NCI-H2196 treated with DMSO at 0.1 percent for 48 hours (cell line): ENCODE data around the gene EXPH5.

Source experiments
- DNase-seq: peaks from one replicate; lab custom pipeline; 2025; ENCODE audit not compliant: unreplicated experiment; lab: John Stamatoyannopoulos, UW

Gene EXPH5

GRCh38 chr11:108562746-108563581 is 30.6 kb downstream of the EXPH5 start:
- no peak for DNase-seq

DNA sequence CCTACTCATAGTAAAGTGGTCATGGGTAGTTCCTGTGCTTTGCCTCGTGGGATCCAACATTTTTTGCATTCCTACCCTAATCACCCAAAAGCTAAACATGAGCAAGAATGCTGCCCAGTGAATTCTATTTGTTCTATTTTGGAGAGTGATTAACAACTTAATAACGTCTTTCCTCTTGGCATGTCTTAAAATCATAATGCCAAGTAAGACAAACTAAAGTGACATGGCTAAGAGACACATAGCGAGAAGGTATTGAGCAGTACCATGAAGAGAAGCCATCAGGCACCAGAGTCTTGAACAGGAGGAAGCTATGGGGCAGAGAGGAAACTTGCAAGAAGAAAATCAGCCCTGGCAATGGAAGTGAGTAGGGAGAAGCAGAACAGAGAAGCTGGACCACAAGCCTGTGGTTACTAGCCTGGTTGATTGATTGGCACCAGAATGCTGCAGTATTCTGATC is 32.0 kb downstream of the EXPH5 start:
- no peak for DNase-seq

GRCh38 chr11:108559904-108560303 is 33.7 kb downstream of the EXPH5 start:
- no peak for DNase-seq

DNA sequence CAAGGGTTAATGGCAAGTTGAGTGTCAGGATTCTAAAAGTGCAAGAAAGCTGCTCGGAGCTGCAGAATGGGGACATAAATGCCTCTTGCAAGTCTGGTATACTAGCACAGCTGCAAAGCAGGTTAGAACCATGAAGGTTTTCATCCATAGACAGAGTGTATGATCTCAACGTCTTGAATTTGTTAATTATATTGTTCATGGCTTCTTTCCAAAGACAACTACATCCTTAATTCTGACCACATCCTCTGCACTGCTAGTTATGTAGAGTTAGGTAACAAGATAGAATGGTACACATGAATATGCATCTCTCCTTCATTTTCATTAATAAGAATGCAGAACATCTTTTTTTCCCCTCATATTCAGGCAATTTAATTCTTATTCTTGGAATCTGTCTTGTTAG is 34.2 kb downstream of the EXPH5 start:
- no peak for DNase-seq

GRCh38 chr11:108558222-108558621 is 35.3 kb downstream of the EXPH5 start:
- no peak for DNase-seq

DNA sequence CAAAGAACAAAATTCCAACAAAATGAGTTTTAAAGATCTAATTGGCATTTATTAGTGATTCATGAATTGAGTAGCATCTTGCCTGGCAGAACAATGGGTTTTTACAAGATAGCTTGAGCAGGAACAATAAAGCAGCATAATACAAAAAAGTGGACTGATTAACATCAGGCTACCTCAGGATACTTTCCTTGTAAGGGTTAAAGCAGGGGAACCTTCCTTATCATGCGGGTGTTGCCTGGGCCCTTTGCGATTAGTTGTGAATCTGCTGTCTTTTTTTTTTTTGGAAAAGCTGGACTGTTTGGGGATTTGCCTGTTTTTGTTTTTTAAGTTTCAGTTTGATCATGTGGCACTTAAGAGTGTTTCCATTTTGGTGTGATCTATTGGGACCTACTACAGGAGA is 37.5 kb downstream of the EXPH5 start:
- DNase-seq, result no peak

DNA sequence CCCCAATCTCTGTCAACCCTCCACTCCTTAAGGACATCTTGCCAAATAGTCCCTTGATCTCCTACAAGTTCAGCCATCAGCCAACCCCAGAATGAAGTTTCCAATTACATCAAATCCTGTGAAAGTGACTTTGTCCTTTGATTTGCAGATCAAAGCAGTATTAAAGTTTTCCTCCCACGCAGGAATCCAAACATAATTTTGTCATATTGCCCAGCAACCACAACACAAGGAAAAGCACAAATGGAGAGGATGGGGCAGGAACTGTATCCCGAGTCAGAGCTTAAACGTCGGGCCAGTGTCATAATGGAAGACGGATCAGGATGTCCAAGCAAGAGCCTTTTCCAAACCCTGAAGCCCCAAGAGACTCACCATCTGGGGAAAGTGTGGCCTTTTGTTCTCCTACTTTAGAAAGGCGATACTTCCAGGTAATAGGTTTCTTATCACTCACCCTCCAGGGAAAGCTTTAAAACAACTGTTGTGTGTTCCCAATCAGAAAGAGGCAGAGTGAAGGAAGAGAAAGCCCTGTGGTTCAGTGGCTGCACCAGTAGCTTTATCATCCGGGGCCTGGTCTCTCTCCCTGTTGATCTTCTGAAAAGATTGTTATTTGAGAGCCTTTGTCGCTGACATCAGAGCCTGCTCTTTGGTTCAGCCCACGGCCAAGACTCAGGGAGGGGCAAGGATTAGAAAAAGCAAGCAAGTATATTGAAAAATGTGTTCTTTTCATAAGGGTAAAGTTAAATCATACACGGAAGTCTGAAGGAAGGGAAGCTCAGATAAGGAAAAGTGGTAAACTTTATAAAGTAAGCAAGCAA is 41.7 kb downstream of the EXPH5 start:
- DNase-seq, result no peak

DNA sequence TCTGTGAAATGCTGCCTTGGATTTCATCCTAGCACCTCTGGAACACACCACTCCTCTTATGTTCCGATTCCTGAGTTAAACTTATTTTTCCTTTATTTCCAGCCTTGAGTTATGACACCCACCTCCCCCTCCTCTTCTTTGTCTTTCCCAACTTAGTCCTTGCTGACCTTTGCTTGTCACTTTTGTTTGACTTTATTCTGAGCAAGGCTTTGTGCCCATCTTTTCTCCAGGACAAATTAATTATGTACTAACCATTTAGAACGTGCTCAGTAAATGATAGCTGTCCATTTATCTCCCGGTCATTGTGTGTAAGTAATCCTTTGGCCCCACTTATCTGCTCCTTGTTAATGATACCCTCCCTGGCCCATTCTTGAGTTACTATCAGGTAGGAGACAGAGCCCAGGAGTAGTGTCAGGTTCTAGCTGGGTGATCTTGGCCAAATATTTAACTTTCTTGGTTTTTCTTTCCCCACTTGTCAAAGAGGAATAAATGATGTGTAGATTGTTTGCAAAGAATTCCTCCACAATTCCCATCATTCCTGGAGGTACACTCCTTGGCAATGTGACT is 44.2 kb downstream of the EXPH5 start:
- no peak for DNase-seq

DNA sequence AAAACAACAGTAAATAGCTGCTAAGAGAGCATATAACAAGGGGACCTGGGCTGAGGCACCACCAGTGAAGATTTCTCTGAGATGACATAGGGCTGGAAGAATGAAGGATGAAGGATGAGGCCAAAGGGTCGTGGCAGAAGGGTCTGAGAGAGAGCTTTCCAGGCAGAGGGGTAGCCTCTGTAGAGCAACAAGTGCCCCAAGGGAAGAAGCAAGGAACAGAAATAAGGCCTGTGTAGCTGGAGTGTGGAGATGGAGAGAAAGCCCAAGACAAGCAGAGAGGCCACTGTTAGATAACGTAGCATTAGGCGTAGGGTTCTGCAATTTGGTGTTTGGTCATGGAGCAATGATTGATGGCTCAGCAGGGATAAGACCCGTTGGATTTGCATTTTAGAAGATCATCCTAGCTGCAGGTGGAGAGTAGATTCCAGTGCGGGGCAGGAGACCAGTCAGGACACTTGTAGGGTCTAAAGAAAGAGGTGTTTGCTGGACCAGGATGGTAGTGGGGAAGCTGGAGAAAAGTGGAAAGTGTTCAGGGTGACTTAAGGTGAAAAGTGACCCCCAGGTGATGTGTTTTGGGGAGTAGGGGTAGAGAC is 47.6 kb downstream of the EXPH5 start:
- DNase-seq, result no peak

- no peak for DNase-seq
These were observed 50.1 kb downstream of the EXPH5 start for GRCh38 chr11:108543316-108543964.

DNA sequence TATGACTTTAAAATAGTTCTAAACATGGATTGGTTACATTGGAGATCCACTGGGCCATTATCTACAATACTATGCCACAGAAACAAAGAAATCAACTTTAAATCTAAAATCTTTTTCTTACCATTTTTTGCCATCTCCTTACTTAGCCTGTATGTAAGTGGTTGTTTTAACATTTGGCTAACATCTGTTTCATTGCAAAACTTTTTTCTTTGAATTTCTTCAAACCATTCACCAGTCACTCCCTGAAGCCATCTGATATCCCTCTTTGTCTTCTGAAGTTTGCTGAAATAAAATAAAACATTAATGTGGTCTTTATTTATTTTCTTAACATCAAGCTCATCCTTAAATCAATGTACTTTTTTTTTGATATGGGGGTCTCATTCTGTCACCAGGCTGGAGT is 52.0 kb downstream of the EXPH5 start:
- DNase-seq, result no peak

DNA sequence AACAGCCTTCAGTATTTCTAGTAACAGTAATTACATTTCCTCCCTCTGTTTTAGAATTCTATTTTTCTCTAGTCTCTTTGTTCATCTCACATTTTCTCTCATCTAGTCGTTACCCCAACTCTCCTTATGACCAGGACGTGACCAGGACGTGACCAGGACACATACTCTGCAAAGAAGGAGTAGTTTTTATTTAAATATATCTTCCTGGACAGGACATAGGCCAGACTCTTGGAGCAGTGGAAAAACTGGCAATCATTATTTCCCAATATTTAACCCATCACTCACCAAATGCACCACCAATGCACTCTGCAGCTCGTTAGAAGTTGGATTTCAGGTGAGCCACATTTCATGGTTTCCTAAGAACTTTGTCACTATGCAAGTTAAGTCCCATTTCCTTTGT is 55.1 kb downstream of the EXPH5 start:
- no peak for DNase-seq

DNA sequence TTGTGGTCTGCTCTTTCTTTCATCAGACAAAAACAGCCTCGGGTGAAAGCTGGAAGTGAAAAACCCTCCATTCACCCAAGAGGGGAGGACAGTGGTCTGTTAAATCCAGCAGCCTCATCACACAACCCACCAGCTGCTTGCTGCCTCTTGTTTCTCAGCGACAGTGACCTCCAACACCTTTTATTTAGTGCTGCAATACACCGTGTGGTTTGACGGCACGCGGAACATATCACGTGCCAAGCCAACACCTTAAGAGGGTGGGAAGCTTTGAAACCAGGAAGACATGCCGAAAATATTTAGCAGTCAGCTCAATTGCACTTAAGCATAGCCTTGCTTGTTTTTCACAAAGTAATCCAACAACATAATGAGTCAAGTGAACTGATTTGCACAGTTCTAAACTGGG is 55.5 kb downstream of the EXPH5 start:
- DNase-seq, result no peak

GRCh38 chr11:108536783-108537182 is 56.8 kb downstream of the EXPH5 start:
- no peak for DNase-seq

DNA sequence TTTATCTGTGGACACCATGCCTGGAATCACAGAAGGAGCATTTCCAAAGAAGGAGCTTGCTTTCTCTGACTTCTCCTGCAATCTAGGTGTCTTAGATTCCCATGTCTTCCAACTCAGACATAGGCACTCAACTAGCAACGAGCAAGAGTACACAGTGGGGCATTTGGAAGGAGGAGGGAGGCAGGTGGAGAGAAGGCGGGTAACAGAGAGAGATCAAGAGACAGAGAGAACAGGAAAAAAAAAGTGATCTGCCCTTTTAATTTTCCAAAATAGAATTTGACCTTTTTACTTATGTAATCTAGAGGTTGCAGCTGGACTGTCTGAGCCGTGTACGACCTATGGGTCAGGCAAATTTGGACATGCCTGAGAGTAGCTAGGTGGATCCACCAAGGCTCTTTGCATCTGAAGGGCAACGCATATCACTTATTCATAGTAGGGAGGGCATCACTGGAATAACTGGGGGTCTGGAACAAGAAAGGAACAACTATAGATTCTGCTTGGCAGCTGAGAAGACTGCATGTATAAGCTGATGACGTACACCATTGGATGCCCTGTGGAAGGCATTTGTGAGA is 58.1 kb downstream of the EXPH5 start:
- DNase-seq, result no peak

- no peak for DNase-seq
These were observed 59.2 kb downstream of the EXPH5 start for GRCh38 chr11:108534274-108534882.

DNA sequence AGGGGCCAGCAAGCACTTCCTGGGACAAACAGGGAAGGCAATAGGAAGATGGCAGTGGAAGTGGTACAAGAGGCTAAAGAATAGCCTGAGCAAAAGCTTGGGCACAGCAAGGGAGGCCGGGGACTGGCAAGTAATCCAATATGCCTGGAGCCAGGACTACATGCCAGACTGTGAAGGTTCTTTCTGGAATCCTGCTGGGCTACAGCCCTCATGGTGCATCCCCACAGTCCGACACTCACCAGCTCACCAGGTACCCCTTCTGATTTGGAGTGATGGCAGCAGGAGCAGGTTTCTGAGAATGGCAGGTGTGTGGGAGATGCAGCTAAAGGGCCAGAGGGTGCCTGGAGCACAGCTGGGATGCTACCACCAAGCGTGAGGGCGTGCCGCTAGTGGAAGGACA is 63.1 kb downstream of the EXPH5 start:
- no peak for DNase-seq

DNA sequence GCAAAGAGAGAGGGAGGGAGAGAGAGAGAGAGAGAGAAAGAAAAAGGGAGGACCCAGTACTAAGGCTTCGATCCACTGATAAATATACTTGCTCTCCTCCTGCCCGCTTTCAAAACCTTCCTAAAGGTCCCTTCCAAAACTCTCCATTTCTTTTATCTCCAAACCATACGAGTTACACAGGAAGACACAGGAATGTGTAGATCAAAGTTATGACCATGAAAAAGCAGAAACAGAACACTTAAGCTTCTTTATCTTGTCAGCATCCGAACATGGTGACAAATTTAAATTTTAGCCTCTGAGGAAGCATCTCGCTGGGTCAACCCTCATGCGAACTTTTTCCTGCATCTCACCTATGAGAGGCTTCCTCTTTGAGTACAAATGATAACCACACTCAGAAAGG is 66.2 kb downstream of the EXPH5 start:
- no peak for DNase-seq

- DNase-seq, result no peak
These were observed 68.4 kb downstream of the EXPH5 start for GRCh38 chr11:108525161-108525560.

DNA sequence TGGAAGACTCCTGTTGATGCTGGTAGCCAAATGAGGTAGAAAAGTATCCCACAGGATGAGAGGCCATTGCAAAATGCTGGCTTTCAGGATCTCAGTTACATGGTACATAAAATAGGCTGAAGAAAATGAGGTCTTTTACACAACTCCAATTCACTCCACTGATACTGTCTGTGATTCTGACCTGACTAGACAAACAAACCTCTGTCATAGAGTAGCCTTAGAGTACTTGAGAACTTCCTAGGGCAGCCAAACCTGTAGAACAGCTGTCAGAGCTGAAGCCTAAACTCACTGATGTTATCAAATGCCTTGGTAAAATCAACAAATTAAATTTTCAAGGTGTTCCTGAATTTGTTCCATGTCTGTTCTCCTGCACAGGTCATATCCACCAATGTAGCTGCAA is 69.1 kb downstream of the EXPH5 start:
- DNase-seq, result peak; percentile 6
